WTC11 (cell line): ENCODE measurements around the gene DNAJC8. TPM values are rescaled to one million over a fixed set of nuclear protein-coding genes. Genes with fewer than 3 reads are reported as not detected.

Experiments used
- ATAC-seq: fragments of 200-7000 bp; cut with Tn5 transposase; 2 replicates; pipeline ENCODE4 v1.10.0; 2021; ENCODE audit warnings: mild to moderate bottlenecking, moderate library complexity
- CTCF ChIA-PET: fragments of 300-600 bp; sonication (Branson Sonifier 250); formaldehyde crosslinking; loops from one replicate; lab custom pipeline; 2021; ENCODE audit warnings: antibody characterized with exemption; lab: Charles Lee
- POLR2A ChIA-PET: fragments of 350-600 bp; sonication (Branson Sonifier 250); formaldehyde crosslinking; loops from one replicate; lab custom pipeline; 2021; ENCODE audit warnings: antibody characterized with exemption; lab: Charles Lee
- DNase-seq: peaks from one replicate; pipeline ENCODE4 v3.0.0; 2021; ENCODE audit warnings: low spot score
- H3K27ac Mint-ChIP-seq: 2 replicates; pipeline ENCODE4 v1.8.0; 2021; ENCODE audit warnings: mixed read lengths
- H3K27me3 Mint-ChIP-seq: 2 replicates; pipeline ENCODE4 v1.8.0; 2021; ENCODE audit warnings: low read depth, mild to moderate bottlenecking, moderate library complexity, mixed read lengths
- H3K36me3 Mint-ChIP-seq: 2 replicates; pipeline ENCODE4 v1.8.0; 2021; ENCODE audit warnings: mixed read lengths
- H3K4me1 Mint-ChIP-seq: 2 replicates; pipeline ENCODE4 v1.8.0; 2022; ENCODE audit warnings: mixed read lengths
- H3K4me3 Mint-ChIP-seq: 2 replicates; pipeline ENCODE4 v1.8.0; 2021; ENCODE audit warnings: mild to moderate bottlenecking, moderate library complexity, mixed read lengths
- H3K9me3 Mint-ChIP-seq: 2 replicates; pipeline ENCODE4 v1.8.0; 2021; ENCODE audit warnings: mixed read lengths
- ELF4 ChIP-seq: sonication (generic); formaldehyde crosslinking; IDR thresholded peaks from 2 replicates; pipeline ENCODE4 v1.8.1; 2022; ENCODE audit warnings: low read depth, mild to moderate bottlenecking, moderate library complexity, missing genetic modification reagents
- FOXK1 ChIP-seq: sonication (generic); formaldehyde crosslinking; IDR thresholded peaks from 2 replicates; pipeline ENCODE4 v1.8.0; 2022; ENCODE audit warnings: mild to moderate bottlenecking, moderate library complexity, missing genetic modification reagents
- HMGA2 ChIP-seq: fragments of 250-450 bp; sonication (Bioruptor Pico); IDR thresholded peaks from 2 replicates; pipeline ENCODE4 v1.4.0; 2021; ENCODE audit warnings: mild to moderate bottlenecking, moderate library complexity
- IRF2 ChIP-seq: sonication (generic); formaldehyde crosslinking; IDR thresholded peaks from 2 replicates; pipeline ENCODE4 v1.8.0; 2022; ENCODE audit warnings: low read depth, missing genetic modification reagents, borderline replicate concordance
- NFE2L1 ChIP-seq: sonication (generic); formaldehyde crosslinking; IDR thresholded peaks from 2 replicates; pipeline ENCODE4 v1.8.1; 2023; ENCODE audit warnings: missing genetic modification reagents
- NFYB ChIP-seq: sonication (generic); formaldehyde crosslinking; conservative IDR thresholded peaks from 2 replicates; pipeline ENCODE4 v1.8.0; 2022; ENCODE audit warnings: low read depth, missing genetic modification reagents
- NR2C2 ChIP-seq: sonication (generic); formaldehyde crosslinking; IDR thresholded peaks from 2 replicates; pipeline ENCODE4 v1.8.0; 2022; ENCODE audit warnings: mild to moderate bottlenecking, missing genetic modification reagents
- RELA ChIP-seq: sonication (generic); formaldehyde crosslinking; IDR thresholded peaks from 2 replicates; pipeline ENCODE4 v1.8.1; 2022; ENCODE audit warnings: missing genetic modification reagents, mild to moderate bottlenecking, borderline replicate concordance
- SMAD4 ChIP-seq: sonication (generic); formaldehyde crosslinking; IDR thresholded peaks from 2 replicates; pipeline ENCODE4 v1.8.0; 2022; ENCODE audit warnings: mild to moderate bottlenecking, missing genetic modification reagents
- TEAD4 ChIP-seq: sonication (generic); formaldehyde crosslinking; IDR thresholded peaks from 2 replicates; pipeline ENCODE4 v1.8.0; 2022; ENCODE audit warnings: mild to moderate bottlenecking, missing genetic modification reagents
- USF1 ChIP-seq: sonication (generic); formaldehyde crosslinking; IDR thresholded peaks from 2 replicates; pipeline ENCODE4 v1.8.0; 2022; ENCODE audit warnings: mild to moderate bottlenecking, missing genetic modification reagents
- ZMAT4 ChIP-seq: fragments of 250-450 bp; sonication (Bioruptor Pico); IDR thresholded peaks from 2 replicates; pipeline ENCODE4 v1.9.0; 2021; ENCODE audit warnings: mild to moderate bottlenecking
- ZNF138 ChIP-seq: sonication (generic); formaldehyde crosslinking; conservative IDR thresholded peaks from 2 replicates; pipeline ENCODE4 v1.8.1; 2022; ENCODE audit warnings: mild to moderate bottlenecking, moderate library complexity, missing genetic modification reagents
- ZNF219 ChIP-seq: sonication (generic); formaldehyde crosslinking; IDR thresholded peaks from 2 replicates; pipeline ENCODE4 v1.8.0; 2023; ENCODE audit warnings: missing genetic modification reagents, mild to moderate bottlenecking, borderline replicate concordance
- ZNF317 ChIP-seq: sonication (generic); formaldehyde crosslinking; IDR thresholded peaks from 2 replicates; pipeline ENCODE4 v1.8.1; 2023; ENCODE audit warnings: low read depth, mild to moderate bottlenecking, moderate library complexity, missing genetic modification reagents, borderline replicate concordance
- ZNF425 ChIP-seq: fragments of 250-450 bp; sonication (Bioruptor Pico); conservative IDR thresholded peaks from 2 replicates; pipeline ENCODE4 v1.9.0; 2021; ENCODE audit warnings: mild to moderate bottlenecking
- total RNA-seq: library from RNA; stranded (reverse); gene quantifications from 3 replicates; pipeline ENCODE4 v1.2.3, GENCODE V29; 2021
- TF ChIP-seq, protein P1 (sequence below): sonication (generic); formaldehyde crosslinking; IDR thresholded peaks from 2 replicates; pipeline ENCODE4 v1.8.1; 2023; ENCODE audit warnings: mild to moderate bottlenecking, moderate library complexity, missing genetic modification reagents
- TF ChIP-seq, protein P2 (sequence below): fragments of 250-450 bp; sonication (Bioruptor Pico); IDR thresholded peaks from 2 replicates; pipeline ENCODE4 v1.8.0; 2021; ENCODE audit warnings: mild to moderate bottlenecking
- TF ChIP-seq, protein P3 (sequence below): sonication (generic); formaldehyde crosslinking; IDR thresholded peaks from 2 replicates; pipeline ENCODE4 v1.8.0; 2022; ENCODE audit warnings: mild to moderate bottlenecking, missing genetic modification reagents
- TF ChIP-seq, protein P4 (sequence below): fragments of 250-450 bp; sonication (Bioruptor Pico); IDR thresholded peaks from 2 replicates; pipeline ENCODE4 v1.9.0; 2021; ENCODE audit warnings: moderate library complexity, mild to moderate bottlenecking, inconsistent platforms, borderline replicate concordance
- TF ChIP-seq, protein P5 (sequence below): sonication (generic); formaldehyde crosslinking; IDR thresholded peaks from 2 replicates; pipeline ENCODE4 v1.8.1; 2022; ENCODE audit warnings: low read depth, missing genetic modification reagents, borderline replicate concordance

Gene DNAJC8
- total RNA-seq, 1 experiment from 2014 or later: 112 TPM

DNA sequence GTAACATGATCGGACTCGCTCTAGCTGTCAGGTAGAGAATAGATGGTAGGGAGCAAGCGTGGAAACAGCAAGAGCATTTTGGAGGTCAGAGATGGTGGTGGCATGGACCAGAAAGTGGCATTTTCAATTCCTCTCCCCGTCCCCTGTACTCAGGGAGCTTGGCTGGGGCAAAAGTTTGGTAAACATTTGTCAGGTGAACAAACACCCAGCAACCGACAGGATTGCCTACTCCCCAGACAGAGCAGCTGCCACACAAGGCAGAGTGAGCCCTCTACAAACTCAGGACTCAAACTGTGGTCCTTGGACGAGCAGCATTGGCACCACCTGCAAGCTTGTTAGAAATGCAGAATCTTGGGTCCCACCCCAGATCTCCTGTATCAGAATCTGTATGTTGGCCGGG lies 70.7 kb downstream of the DNAJC8 start (continued):
- TF ChIP-seq ZNF317 (CRISPR knock-in tag): no peak
- no peak for TF ChIP-seq RELA
- no peak for TF ChIP-seq SMAD4
- TF ChIP-seq FOXK1 (CRISPR knock-in tag): no peak
- TF ChIP-seq ZNF425: no peak
- TF ChIP-seq ZMAT4 (CRISPR knock-in tag): no peak
- TF ChIP-seq ZNF219: no peak
- TF ChIP-seq ELF4 (CRISPR knock-in tag): no peak
- TF ChIP-seq USF1 (CRISPR knock-in tag): no peak
- TF ChIP-seq ZNF138 (CRISPR knock-in tag): no peak
- TF ChIP-seq, protein P1, sequence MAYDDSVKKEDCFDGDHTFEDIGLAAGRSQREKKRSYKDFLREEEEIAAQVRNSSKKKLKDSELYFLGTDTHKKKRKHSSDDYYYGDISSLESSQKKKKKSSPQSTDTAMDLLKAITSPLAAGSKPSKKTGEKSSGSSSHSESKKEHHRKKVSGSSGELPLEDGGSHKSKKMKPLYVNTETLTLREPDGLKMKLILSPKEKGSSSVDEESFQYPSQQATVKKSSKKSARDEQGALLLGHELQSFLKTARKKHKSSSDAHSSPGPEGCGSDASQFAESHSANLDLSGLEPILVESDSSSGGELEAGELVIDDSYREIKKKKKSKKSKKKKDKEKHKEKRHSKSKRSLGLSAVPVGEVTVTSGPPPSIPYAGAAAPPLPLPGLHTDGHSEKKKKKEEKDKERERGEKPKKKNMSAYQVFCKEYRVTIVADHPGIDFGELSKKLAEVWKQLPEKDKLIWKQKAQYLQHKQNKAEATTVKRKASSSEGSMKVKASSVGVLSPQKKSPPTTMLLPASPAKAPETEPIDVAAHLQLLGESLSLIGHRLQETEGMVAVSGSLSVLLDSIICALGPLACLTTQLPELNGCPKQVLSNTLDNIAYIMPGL: no peak
- TF ChIP-seq, protein P2, sequence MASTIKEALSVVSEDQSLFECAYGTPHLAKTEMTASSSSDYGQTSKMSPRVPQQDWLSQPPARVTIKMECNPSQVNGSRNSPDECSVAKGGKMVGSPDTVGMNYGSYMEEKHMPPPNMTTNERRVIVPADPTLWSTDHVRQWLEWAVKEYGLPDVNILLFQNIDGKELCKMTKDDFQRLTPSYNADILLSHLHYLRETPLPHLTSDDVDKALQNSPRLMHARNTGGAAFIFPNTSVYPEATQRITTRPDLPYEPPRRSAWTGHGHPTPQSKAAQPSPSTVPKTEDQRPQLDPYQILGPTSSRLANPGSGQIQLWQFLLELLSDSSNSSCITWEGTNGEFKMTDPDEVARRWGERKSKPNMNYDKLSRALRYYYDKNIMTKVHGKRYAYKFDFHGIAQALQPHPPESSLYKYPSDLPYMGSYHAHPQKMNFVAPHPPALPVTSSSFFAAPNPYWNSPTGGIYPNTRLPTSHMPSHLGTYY (CRISPR knock-in tag): no peak
- TF ChIP-seq NFE2L1 (CRISPR knock-in tag): no peak

DNA sequence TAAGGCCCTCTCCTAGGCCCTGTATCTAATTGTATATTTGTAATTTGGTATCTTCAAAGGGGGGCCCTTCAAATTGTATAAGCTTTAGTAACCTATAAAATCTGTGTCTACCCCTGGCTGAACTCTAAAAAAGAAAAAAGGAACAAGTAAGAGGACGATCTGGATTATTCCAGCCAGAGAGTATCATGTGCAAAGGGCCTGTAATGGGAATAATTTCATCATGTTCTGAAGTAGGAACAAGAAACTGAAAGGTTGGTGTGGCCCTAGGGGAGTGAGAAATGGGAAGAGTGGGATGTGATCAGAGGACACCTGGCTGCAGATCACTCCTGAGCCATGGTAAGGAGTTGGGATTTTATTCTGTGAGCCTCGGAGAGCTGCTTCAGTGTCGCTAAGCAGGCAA lies 71.1 kb downstream of the DNAJC8 start:
- H3K27ac Mint-ChIP-seq: no peak overlapping the region
- no peak for ATAC-seq
- no peak for DNase-seq
- no peaks in the 10 kb centered on the region for H3K27me3 Mint-ChIP-seq
- no peaks in the 10 kb centered on the region for H3K36me3 Mint-ChIP-seq
- peaks cover 8% of the 10 kb centered on the region for H3K4me1 Mint-ChIP-seq
- CTCF ChIA-PET: interaction anchor here (1.2 kb wide), 1 partner anchor 13 kb away, joined by 3 read pairs; no protein-coding TSS in a partner anchor
- TF ChIP-seq IRF2 (CRISPR knock-in tag): no peak
- no peak for TF ChIP-seq TEAD4 (CRISPR knock-in tag)
- no peak for TF ChIP-seq FOXK1 (CRISPR knock-in tag)
- TF ChIP-seq, protein P3, sequence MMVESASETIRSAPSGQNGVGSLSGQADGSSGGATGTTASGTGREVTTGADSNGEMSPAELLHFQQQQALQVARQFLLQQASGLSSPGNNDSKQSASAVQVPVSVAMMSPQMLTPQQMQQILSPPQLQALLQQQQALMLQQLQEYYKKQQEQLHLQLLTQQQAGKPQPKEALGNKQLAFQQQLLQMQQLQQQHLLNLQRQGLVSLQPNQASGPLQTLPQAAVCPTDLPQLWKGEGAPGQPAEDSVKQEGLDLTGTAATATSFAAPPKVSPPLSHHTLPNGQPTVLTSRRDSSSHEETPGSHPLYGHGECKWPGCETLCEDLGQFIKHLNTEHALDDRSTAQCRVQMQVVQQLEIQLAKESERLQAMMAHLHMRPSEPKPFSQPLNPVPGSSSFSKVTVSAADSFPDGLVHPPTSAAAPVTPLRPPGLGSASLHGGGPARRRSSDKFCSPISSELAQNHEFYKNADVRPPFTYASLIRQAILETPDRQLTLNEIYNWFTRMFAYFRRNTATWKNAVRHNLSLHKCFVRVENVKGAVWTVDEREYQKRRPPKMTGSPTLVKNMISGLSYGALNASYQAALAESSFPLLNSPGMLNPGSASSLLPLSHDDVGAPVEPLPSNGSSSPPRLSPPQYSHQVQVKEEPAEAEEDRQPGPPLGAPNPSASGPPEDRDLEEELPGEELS (CRISPR knock-in tag): no peak
- TF ChIP-seq, protein P4, sequence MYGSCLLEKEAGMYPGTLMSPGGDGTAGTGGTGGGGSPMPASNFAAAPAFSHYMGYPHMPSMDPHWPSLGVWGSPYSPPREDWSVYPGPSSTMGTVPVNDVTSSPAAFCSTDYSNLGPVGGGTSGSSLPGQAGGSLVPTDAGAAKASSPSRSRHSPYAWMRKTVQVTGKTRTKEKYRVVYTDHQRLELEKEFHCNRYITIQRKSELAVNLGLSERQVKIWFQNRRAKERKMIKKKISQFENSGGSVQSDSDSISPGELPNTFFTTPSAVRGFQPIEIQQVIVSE (CRISPR knock-in tag): no peak
- TF ChIP-seq, protein P5, sequence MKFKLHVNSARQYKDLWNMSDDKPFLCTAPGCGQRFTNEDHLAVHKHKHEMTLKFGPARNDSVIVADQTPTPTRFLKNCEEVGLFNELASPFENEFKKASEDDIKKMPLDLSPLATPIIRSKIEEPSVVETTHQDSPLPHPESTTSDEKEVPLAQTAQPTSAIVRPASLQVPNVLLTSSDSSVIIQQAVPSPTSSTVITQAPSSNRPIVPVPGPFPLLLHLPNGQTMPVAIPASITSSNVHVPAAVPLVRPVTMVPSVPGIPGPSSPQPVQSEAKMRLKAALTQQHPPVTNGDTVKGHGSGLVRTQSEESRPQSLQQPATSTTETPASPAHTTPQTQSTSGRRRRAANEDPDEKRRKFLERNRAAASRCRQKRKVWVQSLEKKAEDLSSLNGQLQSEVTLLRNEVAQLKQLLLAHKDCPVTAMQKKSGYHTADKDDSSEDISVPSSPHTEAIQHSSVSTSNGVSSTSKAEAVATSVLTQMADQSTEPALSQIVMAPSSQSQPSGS (CRISPR knock-in tag): no peak
- no peak for TF ChIP-seq NR2C2 (CRISPR knock-in tag)
- no peak for TF ChIP-seq HMGA2 (CRISPR knock-in tag)
- no peak for TF ChIP-seq NFYB (CRISPR knock-in tag)
- TF ChIP-seq ZMAT4 (CRISPR knock-in tag): no peak
- TF ChIP-seq, all 79 proteins: peak for 0
- POLR2A ChIA-PET: no interaction called here
- Mint-ChIP-seq H3K4me3 (no peak overlapping the region), H3K9me3 (peaks cover 4% of the 10 kb centered on the region; the same call in 1 of the 2 replicates)
